Activated CD8-positive, alpha-beta memory T cell treated with anti-CD3 and anti-CD28 coated beads for 36 hours (primary cell): ENCODE results near the gene PCNX2. TPM values are rescaled to one million over a fixed set of nuclear protein-coding genes. Genes with fewer than 3 reads are reported as not detected.
"Not testable (repeated sequence)": the region's sequence is repeated elsewhere in the genome, so short reads cannot be mapped to it uniquely, and the experiment has no call there.

Source experiments
- CTCF ChIA-PET: fragments of 350-600 bp; sonication (Branson Sonifier 250); formaldehyde crosslinking; loops from one replicate; lab custom pipeline; 2021; ENCODE audit warnings: antibody characterized with exemption; lab: Charles Lee
- POLR2A ChIA-PET: fragments of 350-600 bp; sonication (Branson Sonifier 250); formaldehyde crosslinking; loops from one replicate; lab custom pipeline; 2021; ENCODE audit warnings: antibody characterized with exemption; lab: Charles Lee
- total RNA-seq, 2 experiments: library from RNA; stranded (reverse); gene quantifications; one replicate each; pipeline ENCODE4 v1.2.3, GENCODE V29; 2021

Gene PCNX2
- total RNA-seq, 2 experiments from 2014 or later = 18.7 to 20.2 TPM

DNA sequence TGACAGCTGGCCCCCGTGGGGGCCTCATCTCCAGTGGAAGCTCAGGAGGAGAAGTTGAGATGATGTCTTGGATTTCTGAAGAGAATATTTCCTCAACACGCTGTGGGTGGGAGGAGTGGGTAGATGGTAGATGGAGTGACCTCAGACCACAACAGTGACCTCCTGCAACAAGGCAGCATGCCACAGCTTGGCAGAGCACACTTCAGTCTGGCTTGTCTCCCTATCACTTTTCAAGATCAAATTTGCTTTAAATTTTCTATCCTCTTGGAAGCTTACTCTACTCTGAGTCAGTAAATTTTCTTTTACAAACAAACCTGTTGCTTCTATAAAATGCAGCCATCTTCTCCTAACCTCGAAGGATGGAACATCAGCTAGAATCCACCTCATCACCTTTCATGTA, 285.4 kb downstream of the PCNX2 start:
- ChIA-PET CTCF (no interaction called here), POLR2A (no interaction called here)

DNA sequence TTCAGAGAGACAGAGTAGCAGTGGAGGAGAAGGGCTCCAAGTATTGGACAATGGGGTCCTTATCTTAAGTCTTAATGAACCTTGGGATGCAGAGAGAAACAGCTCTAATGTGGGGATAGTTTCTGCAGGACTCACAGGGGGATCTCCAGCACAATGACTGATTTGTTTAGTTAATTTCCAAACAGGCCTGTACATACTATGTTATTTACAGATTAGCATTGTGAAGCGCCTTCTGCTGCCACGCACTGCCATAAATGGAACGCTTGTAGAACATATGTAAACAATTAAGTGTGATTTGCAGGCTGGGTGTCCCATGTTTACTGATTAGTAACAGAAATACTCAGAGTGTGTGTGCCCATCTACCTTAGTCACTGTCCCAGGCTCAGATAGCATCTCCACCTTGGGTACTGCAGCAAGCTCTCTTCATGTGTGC, 289.0 kb downstream of the PCNX2 start:
- ChIA-PET POLR2A (interaction anchor here (0.6 kb wide), 1 partner anchor 10 kb away, joined by 3 read pairs; no protein-coding TSS in a partner anchor), CTCF (no interaction called here)

DNA sequence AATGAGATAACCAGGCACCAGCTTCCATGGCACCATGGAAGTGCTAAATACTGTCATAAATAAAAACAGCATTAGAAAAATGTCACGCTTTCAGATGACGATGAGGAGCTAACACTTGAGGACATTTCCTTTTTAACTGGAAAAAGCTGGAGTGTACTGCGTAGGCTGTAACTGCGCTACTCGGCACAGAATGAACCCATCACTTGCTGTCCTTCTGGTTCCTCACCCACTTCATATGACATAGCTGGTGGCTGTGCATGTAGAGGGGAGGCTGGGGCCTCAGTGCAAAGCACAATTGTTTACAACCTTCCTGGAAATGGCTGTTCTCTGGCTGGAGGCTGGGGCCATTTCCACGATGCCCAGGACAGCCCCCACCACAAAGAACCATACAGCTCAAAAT, 289.4 kb downstream of the PCNX2 start:
- ChIA-PET POLR2A (interaction anchor here (0.6 kb wide), 1 partner anchor 10 kb away, joined by 3 read pairs; no protein-coding TSS in a partner anchor), CTCF (no interaction called here)

DNA sequence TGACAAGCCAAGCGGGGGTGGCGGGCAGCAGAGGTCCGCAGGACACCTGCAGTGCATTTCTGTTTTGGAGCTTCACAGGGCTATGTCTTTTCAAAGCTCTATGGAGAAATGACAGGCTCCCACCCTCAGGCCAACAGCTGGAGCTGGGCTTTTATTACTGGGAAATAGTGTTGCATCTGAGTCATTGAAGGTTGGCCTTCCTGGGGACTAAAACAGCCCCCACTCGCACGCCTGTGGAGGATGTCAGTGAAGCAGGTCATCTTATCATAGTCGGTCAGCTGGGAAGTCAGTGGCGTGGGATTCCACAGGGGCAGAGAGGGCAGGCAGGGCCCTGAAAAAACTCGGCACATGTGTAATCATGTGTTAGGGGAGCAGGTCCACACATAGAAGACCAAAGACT, 289.8 kb downstream of the PCNX2 start:
- CTCF ChIA-PET = no interaction called here
- POLR2A ChIA-PET = no interaction called here

DNA sequence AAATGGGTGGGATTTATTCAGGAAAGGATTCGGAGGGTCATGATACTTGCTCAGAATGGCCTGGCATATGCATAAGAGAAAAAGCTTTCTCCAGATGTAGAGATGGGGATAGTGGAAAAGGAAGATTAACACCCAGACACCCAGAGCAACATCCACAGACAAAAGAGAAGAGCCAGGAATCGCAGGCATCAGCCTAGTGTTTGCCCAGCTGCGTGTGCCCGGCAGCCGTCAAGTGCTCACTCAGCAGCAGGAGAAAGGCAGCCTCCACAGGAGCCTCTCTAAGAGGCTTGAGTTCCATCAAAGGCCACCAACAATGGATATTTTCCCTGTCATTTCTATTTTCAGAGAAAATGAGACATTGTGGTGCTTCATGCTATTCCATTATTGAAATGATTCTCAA, 290.4 kb downstream of the PCNX2 start:
- POLR2A ChIA-PET = no interaction called here
- CTCF ChIA-PET = no interaction called here

DNA sequence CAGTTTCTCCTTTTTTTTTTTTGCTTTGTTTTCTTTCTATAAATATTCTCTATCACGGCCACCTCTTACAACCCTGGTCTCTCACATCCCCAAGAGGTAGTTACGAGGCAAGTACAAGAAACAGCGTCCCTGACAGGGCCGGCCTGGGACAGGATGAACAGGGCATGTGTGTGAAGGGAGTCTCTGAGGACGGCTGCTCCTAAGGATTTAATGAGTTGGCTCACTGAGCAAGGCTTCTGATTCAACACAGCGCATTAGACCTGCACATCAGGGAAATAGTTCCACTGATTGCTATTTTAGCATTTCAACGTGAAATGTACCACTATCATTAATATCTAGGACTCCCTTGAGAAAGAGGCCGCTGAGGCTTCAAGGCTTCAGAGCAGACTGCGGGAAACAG, 291.1 kb downstream of the PCNX2 start:
- ChIA-PET CTCF (no interaction called here), POLR2A (no interaction called here)

DNA sequence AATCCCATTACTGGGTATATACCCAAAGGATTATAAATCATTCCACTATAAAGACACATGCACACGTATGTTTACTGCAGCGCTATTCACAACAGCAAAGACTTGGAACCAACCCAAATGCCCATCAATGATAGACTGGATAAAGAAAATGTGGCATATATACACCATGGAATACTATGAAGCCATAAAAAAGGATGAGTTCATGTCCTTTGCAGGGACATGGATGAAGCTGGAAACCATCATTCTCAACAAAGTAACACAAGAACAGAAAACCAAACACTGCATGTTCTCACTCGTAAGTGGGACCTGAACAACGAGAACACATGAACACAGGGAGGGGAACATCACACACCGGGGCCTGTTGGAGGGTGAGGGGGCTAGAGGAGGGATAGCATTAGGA, 291.9 kb downstream of the PCNX2 start:
- POLR2A ChIA-PET, CTCF ChIA-PET: not testable (repeated sequence)

DNA sequence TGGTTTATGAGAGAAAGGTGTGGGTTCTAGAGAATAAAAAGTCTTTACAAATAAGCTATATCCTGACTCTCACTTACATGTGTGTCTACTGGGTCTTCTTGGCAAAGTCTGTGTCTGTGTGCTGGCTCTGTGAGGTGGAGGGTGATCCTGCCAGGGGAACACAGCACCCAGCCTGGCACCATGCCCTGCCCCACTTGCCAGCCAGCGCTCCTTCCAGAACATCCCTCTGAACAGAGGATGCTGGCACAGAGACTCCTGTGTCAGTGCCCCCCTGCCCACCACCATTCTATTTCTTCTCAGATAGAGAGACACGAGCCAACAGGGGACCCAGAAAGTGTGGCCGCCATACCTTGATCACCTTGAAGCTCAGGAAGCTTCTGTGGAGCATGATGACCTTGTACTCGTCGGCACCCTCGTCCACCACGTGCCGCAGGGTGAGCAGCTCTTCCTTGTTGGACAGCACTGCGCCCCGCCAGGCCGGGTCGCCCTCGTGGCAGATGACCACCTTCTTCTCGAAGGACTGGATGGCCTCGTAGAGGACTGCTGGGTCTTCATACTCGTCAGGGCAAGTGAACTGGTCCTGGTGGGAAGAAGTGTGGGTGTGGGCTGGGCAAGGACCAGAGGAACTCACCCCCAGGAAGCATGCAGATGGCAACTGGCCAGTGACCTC, 295.4 kb downstream of the PCNX2 start:
- ChIA-PET CTCF (no interaction called here), POLR2A (no interaction called here)

DNA sequence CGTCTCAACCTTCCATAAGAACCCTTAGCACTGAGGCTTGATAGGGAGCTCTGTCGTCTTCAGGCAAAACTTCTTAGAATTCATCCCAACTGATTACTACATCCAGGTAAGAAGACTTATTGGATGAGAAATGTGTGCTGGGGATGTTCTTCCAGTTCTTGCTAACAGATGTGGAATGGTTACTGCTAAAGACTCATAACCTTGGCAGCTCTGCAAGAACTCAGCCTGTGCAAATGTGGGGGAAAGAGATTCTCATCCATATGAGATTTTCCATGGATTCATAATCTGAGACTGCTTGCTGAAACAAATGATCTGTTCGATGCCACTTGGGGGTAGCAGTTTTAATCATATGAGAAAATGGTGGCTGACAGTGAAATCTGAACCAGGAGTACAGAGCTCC, 296.9 kb downstream of the PCNX2 start:
- ChIA-PET CTCF (no interaction called here), POLR2A (no interaction called here)

DNA sequence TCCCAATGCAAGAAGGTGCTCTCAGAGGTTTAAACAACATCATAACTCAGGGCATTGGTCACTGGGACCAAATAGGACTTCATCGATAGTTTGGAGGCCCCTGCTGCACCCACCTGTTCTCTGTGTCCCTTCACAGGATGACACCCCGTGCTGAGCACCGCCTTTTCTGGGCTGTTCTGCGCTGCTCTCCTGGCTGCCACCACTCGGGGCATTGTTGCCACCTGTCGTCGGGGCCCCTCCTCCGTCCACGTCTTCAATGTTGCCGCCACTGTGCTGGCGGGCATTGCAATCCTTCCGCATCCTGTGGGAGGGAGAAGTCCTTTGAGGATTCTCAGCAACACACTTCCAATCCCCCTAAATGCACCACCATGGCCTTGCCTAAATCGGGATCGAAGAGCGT, 297.4 kb downstream of the PCNX2 start:
- POLR2A ChIA-PET = no interaction called here
- CTCF ChIA-PET = no interaction called here

DNA sequence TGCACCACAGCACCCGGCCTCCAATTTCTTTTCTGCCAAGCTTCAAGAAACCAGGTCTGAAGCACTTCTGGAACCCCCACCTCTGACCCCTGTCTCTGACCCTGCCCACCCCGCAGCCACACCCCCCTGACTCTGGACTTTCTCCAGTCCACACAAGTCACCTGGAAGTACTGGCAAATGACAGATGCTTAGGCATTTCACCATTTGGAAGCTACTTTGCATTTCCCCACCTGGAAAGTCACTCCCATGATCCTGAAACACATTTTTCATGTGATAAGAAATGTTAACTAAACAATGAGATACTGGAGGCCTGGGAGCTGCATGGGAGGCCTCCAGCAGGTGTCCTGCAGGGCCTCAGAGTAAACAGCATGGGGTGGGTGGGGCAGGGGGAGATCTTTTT, 299.4 kb downstream of the PCNX2 start:
- ChIA-PET POLR2A (interaction anchor here (0.6 kb wide), 1 partner anchor 10 kb away, joined by 3 read pairs; no protein-coding TSS in a partner anchor), CTCF (no interaction called here)

DNA sequence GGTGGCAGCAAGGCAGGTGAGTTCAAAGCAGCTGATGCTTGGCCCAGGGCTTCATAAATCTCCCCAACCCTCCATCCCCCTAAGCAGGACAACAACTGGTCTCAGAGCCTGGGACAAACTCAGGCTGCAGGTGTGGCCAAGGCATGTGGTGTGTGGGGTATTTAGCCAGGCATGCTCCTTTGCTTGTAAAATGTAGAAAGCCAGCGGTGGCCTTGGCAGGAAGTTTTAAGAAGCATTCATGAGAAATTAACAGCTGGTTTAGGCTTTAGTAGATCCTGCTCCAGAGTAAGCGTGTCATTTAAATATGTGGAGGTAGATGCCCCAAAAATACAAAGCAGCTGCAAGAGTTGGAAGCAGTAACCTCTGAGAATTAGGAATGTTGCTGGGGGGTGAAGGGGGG, 300.3 kb downstream of the PCNX2 start:
- POLR2A ChIA-PET = no interaction called here
- CTCF ChIA-PET = no interaction called here

DNA sequence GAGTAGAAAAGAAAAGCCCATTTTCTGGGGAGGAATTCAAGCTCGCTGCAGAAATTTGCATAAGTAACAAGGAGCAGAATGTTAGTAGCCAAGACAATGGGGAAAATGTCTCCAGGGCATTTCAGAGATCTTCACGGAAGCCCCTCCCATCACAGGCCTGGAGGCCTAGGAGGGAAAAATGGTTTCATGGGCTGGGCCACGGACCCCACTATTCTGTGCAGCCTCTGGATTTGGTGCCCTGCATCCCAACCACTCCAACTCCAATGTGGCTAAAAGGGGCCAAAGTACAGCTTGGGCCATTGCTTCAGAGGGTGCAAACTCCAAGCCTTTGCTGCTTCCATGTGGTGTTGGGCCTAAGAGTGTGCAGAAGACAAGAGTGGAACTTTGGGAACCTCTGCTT, 302.0 kb downstream of the PCNX2 start:
- CTCF ChIA-PET = no interaction called here
- POLR2A ChIA-PET = no interaction called here

DNA sequence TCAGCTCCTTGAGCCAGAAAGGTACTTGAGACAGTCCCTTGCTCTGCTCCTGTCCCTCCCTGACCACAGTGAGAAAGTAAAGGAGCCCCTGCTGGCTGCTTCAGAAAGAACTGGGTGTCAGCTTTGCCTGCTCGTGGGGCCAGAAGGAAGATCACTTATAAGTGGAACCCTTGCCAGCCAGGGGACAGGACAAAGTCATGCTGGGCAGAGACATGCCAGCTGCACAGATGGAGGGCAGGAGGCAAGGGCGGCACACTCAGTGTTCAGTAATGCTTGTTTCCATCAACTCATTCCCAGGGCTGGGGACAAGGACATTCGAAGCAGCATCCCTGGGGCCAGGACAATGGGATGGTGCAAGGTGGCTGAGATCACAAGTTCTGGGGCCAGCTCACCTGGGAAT, 303.3 kb downstream of the PCNX2 start:
- ChIA-PET CTCF (interaction anchor here (0.5 kb wide), 1 partner anchor 216 kb away, joined by 3 read pairs; no protein-coding TSS in a partner anchor), POLR2A (no interaction called here)

DNA sequence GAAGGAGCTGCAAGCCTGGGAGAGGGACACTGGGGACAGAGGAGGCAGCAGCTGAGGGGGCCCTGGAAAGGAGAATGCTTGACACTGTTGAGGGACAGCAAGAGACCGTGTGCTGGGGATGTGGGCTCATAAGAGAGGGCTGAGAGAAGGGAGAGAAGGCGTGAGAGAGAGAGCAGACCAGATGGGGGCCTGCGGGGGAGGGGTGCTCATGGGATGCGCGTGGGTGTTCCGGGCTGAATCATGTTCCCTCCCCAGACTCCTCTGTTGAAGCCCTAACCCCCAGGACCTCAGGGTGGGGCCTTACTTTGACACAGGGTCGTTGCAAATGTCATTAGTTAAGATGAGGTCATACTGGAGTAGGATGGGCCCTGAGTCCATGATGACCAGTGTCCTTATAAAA, 304.3 kb downstream of the PCNX2 start:
- CTCF ChIA-PET = no interaction called here
- POLR2A ChIA-PET = no interaction called here

DNA sequence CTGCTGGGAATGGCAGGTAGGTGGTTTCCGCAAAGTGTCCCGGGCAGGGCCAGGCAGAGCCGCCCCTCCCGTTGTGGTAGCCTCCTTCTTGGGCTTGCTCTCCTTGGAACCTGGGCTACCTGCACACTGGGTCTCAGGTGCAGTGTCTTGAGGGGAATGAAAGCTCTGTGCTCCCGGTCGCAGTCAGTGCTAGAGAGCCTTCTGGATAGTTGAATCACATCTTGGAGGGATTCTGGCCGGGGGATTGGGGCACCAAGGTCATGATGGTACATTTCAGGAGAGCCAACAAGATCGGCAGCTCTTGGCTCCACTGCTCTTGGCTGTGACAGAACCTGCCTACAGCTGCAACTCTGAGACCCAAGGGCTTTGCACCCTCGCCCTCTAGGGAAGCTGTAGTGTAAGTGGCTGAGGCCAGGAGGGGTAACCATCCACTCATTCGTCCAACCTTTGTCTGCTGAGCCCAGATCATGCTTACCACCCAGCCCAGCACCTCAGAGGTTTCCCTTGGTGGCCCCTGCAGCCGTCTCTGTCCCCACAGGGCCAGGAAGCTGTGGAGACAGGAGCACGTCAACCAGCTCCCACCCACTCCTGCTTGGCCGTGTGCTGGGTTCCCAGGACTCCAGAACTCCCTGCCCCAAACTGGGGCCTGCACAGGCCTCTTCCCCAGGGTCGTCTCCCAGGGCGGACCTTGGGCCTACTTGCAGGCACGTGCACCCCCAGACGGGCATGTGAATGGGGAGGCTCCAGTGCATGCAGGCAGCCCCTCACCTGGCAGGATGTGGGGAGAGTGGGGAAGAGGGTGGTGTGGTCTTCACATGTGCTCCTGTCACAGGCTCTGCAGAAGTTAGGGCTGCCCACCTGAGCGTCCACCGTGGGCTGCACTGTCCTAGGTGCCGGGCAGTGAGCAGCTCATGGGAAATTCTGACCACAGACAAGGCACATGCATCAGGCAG, 305.1 kb downstream of the PCNX2 start:
- CTCF ChIA-PET = no interaction called here

DNA sequence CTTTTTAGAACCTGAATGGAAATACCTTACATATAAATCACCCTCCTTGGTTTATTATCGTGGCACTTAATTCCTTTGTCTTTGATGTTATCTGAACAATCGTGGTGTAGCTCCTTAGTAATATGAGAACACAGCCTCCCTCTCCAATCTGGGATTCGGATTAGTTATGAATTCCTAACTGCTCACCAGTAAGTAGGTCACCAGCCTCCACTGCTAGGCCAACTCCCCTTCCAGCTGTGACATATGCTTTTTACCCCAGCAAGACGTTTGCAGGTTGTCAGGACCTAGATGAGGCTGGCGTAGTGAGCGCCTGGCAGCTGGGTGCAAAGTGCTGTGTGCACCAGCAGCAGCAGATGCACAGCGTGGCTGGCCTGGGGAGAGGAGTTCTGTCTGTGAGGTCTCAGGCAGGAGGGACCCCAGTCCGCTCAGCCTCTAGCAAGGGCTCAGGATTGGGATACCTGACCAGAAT, 306.9 kb downstream of the PCNX2 start:
- ChIA-PET CTCF (no interaction called here), POLR2A (no interaction called here)

More for the DNA sequence above, 305.1 kb downstream of the PCNX2 start:
- POLR2A ChIA-PET = no interaction called here

DNA sequence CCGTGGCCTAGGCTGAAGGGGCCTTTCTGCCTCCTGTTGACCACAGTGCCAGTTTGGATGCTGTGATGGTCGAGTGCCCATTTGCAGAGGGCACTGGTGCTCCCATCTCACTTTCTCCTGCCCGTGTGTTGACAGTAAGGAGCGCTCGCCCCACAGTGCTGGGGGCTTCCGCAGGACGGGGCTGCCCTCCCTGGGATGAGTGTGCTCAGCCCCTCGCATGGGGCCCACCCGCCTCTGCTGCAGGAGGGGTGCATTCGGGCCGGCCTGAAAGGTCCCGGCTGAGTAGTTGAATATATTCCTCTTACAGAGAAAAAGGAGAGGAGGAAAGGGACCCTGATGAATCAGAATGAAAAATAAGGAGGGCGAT, 307.8 kb downstream of the PCNX2 start:
- CTCF ChIA-PET = no interaction called here
- POLR2A ChIA-PET = no interaction called here

DNA sequence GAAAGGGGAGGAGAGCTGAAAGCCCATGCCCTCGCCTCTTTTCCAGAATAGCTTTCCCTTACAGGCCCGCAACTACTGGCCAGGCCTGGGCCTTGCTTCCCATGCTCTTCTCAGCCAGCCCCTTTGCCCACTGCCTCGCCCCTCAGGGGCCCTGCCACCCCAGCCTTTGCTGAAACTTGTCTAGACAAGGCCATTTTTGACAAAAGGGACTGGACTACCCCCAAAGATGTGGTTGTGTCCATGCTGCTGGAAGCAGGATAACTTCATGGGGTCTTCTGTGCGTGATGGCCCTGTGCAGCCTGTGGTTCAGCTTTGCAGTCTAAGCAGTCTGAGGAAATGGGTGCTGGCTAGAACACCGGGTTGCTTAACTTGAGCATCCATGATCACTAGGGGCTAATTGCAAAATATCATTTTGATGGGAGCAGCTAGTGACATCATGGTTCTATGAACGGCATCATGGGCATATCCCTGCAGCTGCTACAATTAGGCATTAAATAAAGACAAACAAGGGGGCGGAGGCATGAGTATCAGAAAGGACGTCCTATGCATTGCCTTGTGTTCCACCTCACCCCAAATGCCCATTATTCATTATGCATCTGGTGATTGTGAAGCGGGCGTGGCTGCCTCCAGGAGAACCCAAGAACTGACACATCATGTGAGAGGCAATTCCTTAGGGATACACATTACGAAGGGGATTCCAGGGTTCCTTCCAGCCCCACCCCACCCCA, 308.3 kb downstream of the PCNX2 start:
- ChIA-PET POLR2A (no interaction called here), CTCF (no interaction called here)

DNA sequence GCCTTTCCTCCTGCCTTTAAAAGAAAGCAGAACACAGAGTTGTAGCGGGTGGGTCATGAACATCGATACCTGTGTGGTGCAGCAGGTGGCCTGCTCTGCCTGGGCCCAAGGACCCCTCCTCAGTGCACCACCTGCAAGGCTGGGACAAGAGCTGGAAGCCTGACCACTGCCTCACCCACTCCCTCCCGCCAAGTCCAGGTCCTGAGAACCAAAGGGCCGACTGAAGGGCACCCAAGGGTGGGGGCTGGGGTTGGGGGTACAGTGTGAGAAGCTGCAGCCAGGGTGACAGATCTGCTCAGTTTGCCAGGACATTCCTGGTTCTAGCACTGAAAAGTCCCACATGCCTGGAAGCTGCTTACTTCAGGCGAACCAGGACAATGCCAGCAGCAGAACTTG, 309.0 kb downstream of the PCNX2 start:
- ChIA-PET CTCF (no interaction called here), POLR2A (no interaction called here)
